Naive B cell (primary cell): ENCODE data around the gene PIP5KL1. TPM values are rescaled to one million over a fixed set of nuclear protein-coding genes. Genes with fewer than 3 reads are reported as not detected.

Experiments
- ATAC-seq, 2 donors: fragments of 150-1000 bp; cut with Tn5 transposase; 2 replicates each; pipeline ENCODE4 v1.10.0; 2021; ENCODE audit warnings: low read depth in 2 of 2, mild to moderate bottlenecking in 2 of 2, moderate library complexity in 2 of 2
- DNase-seq: peaks from one replicate; pipeline ENCODE4 v3.0.0; 2022
- H3K27ac Mint-ChIP-seq, 6 donors: one replicate each; pipeline ENCODE4 v1.8.0; 2020 to 2022; ENCODE audit warnings: mild to moderate bottlenecking in 6 of 6, mixed read lengths in 6 of 6, moderate library complexity in 5 of 6, inconsistent platforms in 2 of 6
- H3K27me3 Mint-ChIP-seq, 3 donors: one replicate each; pipeline ENCODE4 v1.8.0; 2021 to 2022; ENCODE audit warnings: mixed read lengths in 3 of 3, mild to moderate bottlenecking in 1 of 3
- H3K36me3 Mint-ChIP-seq, 2 donors: one replicate each; pipeline ENCODE4 v1.8.0; 2020 to 2022; ENCODE audit warnings: mixed read lengths in 2 of 2, inconsistent platforms in 1 of 2, mild to moderate bottlenecking in 1 of 2
- H3K4me1 Mint-ChIP-seq, 3 donors: one replicate each; pipeline ENCODE4 v1.8.0; 2020 to 2022; ENCODE audit warnings: mixed read lengths in 3 of 3, inconsistent platforms in 1 of 3, mild to moderate bottlenecking in 1 of 3, moderate library complexity in 1 of 3
- H3K4me3 Mint-ChIP-seq, 8 donors: one replicate each; pipeline ENCODE4 v1.8.0; 2020 to 2022; ENCODE audit warnings: mild to moderate bottlenecking in 8 of 8, mixed read lengths in 8 of 8, moderate library complexity in 8 of 8, inconsistent platforms in 2 of 8
- H3K9me3 Mint-ChIP-seq, 7 donors: one replicate each; pipeline ENCODE4 v1.8.0; 2020 to 2022; ENCODE audit warnings: mixed read lengths in 7 of 7, mild to moderate bottlenecking in 5 of 7, inconsistent platforms in 2 of 7, moderate library complexity in 1 of 7
- polyA plus RNA-seq, 6 donors: library from polyadenylated mRNA; unstranded; fragments of 300-500 nt; fragmentation: Illumina TruSeq; gene quantifications; one replicate each; pipeline ENCODE4 v1.2.3, GENCODE V29; 2021; ENCODE audit warnings: low read depth in 6 of 6

PIP5KL1 gene
- polyA plus RNA-seq, 6 donors from 2014 or later: 0.73 to 1.0 TPM; not detected in 4

DNA sequence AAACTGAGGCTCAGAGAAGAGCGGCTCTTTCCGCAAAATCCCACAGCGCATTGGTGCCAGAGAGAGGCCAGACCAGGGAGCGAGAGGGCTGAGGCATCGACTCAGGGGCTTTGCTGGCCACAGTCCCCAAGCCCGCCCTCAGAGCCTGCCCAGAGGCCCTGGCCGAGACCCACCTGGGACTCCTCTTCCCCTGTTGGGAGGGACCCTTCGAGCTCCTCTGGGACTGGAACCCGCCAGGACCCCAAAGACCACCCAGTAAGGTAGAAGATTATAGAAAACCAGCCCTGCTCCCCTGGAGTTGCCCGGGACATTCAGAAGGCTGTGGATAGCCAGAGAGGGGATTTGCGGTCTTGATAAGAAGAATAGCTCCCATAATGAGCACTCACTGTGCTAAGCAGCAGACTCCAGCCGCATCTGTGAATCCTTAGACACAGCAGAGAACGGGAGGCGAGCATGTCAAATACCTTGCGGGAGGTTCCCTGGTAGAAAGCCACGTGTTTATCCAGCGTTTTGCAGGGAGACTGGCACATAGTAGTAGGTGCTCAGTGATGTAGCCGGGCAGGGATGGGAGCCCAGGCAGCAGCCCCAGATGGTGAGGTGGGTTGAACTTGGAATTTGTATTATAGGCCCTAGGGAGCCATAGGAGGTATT lies 52.5 kb downstream of the PIP5KL1 start:
- H3K27me3 Mint-ChIP-seq: peaks cover 0 to 23% (median 0%) of the 10 kb centered on the region in 3 donors
- H3K4me3 Mint-ChIP-seq: peak overlapping the region in 7 of 8 donors; percentile 5 to 76 (median 63)
- H3K4me1 Mint-ChIP-seq: peaks cover 24 to 35% (median 25%) of the 10 kb centered on the region in 3 donors
- DNase-seq (no peak), ATAC-seq (no peak)
- no peaks in the 10 kb centered on the region for H3K36me3 Mint-ChIP-seq
- no peaks in the 10 kb centered on the region for H3K9me3 Mint-ChIP-seq
- H3K27ac Mint-ChIP-seq: peak overlapping the region in 4 of 6 donors; percentile 24 to 95 (median 66)

DNA sequence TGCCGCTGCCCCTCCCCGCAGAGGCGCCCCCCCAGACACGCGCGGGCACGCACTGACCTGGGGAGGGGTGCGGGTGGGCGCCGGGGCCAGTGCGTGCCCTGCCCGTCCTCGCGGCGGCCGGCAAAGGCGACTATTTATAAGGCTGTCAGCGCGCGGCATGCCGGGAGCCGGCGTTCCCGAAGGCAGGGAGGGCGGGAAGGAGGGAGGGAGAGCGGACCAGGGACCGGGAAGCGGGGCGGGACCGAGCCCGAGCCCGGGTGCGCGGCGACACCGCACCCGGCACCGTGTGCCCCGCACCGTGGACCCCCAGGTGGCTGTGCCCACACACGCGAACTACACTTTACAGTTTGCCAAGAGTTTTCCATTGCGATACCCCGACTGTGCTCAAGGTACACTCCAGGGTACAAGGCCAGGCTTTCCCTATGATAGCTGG lies 53.0 kb downstream of the PIP5KL1 start, which contains the start of gene AK1:
TSS of gene AK1 (minus strand) at position 110 of the 433 bp plus-strand sequence. CDS start 3,058 bp downstream, outside the sequence.
- H3K9me3 Mint-ChIP-seq: no peaks in the 10 kb centered on the region
- DNase-seq (no peak), ATAC-seq (no peak)
- H3K4me1 Mint-ChIP-seq: peaks cover 21 to 35% (median 23%) of the 10 kb centered on the region in 3 donors
- H3K27me3 Mint-ChIP-seq: peaks cover 0 to 23% (median 0%) of the 10 kb centered on the region in 3 donors
- peak within 1 kb of the TSS; percentile 54 to 89 (median 70) for H3K4me3 Mint-ChIP-seq
- peak within 1 kb of the TSS in 5 of 6 donors; percentile 24 to 95 (median 70) for H3K27ac Mint-ChIP-seq
- H3K36me3 Mint-ChIP-seq: no peaks in the 10 kb centered on the region

DNA sequence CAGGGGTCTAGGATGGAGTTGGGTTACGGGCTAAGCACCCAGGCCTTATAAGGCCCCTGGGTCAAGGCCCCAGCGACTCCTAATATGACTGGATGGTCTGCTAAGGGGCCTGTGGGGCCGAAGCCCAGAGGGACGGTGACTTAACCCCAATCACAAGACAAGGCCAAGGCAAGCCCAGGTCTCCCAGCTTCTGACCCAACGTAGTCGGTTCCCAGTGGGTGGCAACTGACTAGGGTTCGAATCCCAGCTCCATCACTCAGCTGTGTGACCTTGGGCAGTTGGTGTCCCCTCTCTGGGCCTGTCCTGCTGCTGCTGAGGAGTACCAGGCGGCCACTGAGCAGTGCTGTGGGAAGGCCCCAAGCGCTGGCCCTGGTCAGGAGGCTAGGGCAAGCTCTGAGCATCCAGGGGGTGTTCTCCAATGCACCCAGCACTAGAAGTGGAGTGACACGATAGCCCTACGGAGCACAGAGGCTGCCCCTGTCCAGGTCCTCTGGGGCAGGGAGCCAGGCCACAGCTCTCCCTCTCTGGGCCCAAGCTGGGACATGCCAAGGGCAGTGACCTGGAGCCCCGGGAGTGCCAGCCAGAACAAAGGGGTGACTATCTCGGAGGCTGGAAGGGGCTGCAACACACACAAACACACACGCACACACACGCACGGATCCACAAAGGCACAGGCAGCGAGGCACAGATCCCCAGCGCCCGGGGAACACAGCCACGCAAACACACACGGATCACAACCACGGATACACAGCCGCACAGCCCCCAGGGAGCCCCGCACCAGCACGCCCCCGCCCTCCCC lies 53.6 kb downstream of the PIP5KL1 start:
- H3K4me1 Mint-ChIP-seq: peaks cover 15 to 32% (median 18%) of the 10 kb centered on the region in 3 donors
- no peak for DNase-seq
- peaks cover 0 to 23% (median 0%) of the 10 kb centered on the region in 3 donors for H3K27me3 Mint-ChIP-seq
- no peaks in the 10 kb centered on the region for H3K9me3 Mint-ChIP-seq
- H3K27ac Mint-ChIP-seq: peak overlapping the region in 1 of 6 donors; percentile 80
- peak overlapping the region; percentile 54 to 89 (median 70) for H3K4me3 Mint-ChIP-seq
- H3K36me3 Mint-ChIP-seq: no peaks in the 10 kb centered on the region
- ATAC-seq: peak; percentile 19 to 29

DNA sequence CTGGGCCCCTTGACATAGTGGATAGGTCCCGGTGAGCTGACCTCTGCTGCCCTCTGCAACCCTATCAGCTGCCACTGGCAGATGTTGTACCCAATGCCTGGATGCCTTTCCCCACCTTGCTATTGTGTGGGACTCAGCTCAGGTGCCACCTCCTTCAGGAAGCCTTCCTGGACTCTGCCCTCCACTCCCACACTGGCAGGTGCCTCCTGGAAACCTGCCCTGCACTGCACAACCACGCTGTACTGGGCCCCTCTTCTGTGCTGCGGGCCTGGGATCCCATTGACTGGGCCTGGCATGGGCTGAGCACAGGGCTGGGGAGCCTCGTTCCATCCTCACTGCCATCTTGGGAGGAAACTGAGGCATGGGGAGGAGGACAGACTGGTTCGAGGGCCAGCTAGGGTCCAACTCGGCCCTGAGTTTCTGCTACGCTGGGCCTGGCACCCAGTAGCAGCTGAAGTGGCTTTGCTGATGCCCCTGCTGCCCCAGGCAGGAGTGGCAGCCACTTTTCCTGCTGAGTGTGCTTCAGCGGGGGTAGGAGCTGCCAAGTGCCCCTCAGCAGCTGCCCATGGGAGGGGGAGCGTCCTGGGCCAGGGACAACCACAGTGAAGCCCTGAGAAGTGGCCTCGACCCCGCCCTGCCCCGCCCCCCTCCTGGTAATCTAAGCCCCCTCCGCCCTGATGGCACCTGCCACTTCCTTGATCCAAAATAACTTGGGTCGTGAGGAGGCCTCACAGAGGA lies 54.4 kb downstream of the PIP5KL1 start:
- Mint-ChIP-seq H3K36me3 (no peaks in the 10 kb centered on the region), H3K9me3 (no peaks in the 10 kb centered on the region), H3K4me1 (peaks cover 15 to 32% (median 16%) of the 10 kb centered on the region in 3 donors), H3K27ac (peak overlapping the region in 1 of 6 donors; percentile 24), H3K4me3 (peak overlapping the region in 1 of 8 donors; percentile 67), H3K27me3 (peaks cover 0 to 23% (median 0%) of the 10 kb centered on the region in 3 donors)
- no peak for ATAC-seq
- no peak for DNase-seq

DNA sequence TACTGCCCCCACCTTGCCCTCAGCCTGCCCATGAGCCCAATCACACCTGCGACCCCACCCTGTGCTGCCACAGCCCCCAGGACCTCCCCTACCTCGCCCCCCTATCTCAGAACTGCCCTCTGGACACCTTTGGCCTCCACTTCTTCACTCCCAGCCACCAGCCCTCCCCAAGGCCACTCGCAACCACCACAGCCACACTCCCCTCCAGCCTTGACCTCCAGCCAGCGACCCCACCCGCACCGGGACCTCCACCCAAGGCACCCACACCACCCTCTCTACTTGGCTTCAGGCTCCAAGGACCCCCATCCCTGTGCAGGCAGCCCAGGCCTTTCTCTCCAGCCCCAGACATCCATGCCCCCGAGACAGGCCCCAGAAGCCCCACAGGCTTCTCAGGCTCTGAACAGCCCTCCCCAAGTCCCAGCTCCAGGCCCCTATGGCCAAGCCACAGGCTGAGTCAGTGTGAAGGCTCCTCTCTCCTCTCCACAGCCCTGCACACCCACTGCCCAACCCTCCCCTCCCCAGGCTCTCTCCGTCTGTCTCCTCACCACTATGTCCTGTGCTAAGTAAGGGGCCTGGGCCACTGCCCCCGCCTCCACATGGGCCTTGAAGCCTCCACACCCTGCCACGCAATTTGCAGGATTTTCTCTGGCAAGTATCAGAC lies 55.1 kb downstream of the PIP5KL1 start:
- H3K9me3 Mint-ChIP-seq: no peaks in the 10 kb centered on the region
- H3K27me3 Mint-ChIP-seq: peaks cover 0 to 23% (median 0%) of the 10 kb centered on the region in 3 donors
- H3K4me1 Mint-ChIP-seq: peaks cover 14 to 31% (median 15%) of the 10 kb centered on the region in 3 donors
- H3K36me3 Mint-ChIP-seq: no peaks in the 10 kb centered on the region
- H3K27ac Mint-ChIP-seq: no peak overlapping the region
- no peak for DNase-seq
- H3K4me3 Mint-ChIP-seq: no peak overlapping the region
- no peak for ATAC-seq

DNA sequence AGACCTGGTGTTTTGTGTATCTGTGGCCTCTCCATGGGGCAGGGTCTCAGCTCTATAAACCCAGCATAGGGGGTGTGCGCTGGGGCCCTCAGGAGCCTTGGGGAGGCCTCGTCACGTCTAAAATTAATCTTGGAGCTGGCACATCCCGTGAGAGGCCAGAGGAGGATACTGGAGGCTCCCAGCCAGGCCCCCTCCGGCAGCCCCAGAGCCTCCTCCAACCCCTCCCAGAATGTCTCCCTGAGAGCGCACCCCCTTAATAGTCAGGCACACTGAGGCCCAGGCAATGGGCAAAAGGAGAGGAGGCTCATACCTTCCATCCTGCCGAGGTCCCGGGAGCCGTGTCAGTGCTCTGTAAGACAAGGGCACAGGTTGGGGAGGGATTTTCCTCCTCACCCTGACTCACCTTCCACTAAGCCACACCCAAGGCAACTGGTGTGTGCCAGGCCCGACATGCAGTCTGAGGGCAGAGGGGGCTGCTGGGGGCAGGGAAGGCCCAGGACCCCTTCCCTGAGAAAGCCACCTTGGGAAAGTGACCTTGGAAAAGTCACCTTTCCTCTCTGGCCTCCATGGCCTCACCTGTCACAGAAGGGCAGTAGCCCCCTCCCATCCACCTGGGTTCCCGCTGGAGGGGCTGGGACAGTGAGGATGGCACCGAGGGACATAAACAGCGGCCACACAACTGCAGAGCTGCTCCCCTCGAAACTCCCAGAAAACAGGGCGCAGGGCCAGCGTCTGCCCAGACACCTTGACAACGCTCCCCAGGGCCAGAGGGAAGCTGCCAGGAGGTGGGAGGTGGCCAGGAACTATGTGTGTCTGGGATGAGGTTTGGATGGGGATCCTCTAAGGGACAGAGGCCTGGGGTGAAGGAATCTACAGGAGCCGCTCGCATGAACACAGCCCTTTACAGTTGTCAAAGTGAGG lies 56.0 kb downstream of the PIP5KL1 start:
- H3K9me3 Mint-ChIP-seq: no peaks in the 10 kb centered on the region
- ATAC-seq: no peak
- peak overlapping the region in 1 of 6 donors; percentile 47 for H3K27ac Mint-ChIP-seq
- no peak for DNase-seq
- no peaks in the 10 kb centered on the region for H3K36me3 Mint-ChIP-seq
- H3K4me3 Mint-ChIP-seq: no peak overlapping the region
- H3K27me3 Mint-ChIP-seq: peaks cover 0 to 23% (median 0%) of the 10 kb centered on the region in 3 donors
- H3K4me1 Mint-ChIP-seq: peaks cover 14 to 27% (median 15%) of the 10 kb centered on the region in 3 donors

DNA sequence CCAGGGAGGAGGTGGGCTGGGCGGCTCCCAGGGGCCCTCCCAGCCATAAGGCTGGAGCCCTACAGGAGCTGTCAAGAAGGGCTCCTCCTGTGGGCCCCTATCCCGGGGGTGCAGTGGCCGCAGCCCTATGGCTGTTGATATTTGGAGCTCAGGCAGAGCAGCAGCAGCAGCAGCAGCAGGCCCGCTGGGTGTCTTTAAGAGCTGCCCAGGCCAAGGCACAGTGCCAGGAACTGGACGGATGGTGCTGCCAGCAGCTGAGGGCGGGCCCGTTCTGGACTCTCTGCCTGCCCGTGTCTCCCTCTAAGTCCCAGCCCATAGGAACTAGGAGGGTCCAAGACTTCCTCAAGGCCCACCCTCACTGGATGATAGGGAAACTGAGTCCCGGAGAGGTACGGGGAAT lies 56.7 kb downstream of the PIP5KL1 start:
- Mint-ChIP-seq H3K4me3 (no peak overlapping the region), H3K36me3 (no peaks in the 10 kb centered on the region)
- no peak for DNase-seq

DNA sequence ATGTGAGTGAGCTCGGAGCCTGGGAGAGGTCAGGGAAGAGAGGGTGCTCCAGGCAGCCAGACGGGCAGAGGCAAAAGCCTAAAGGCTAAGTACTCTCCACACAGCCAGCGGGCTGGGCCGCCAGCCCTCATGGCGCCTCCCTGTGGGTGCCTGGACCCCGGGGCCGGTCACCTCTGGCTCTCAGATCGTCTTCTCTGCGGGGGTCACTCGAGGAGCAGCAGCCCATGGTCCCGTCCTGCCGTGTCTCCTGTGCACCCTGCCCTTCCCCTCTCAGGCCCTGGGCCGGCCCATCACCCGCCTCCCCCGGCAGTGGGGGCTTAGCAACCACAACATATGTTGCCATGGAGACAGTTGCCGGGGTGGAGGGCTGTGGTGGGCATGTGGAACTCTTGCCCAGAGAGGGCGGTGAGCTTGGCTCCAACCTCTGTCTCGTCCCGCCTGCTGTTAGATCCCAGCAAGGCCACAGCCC lies 57.3 kb downstream of the PIP5KL1 start:
- no peak for DNase-seq
- Mint-ChIP-seq H3K27ac (no peak overlapping the region), H3K4me3 (no peak overlapping the region), H3K36me3 (no peaks in the 10 kb centered on the region), H3K27me3 (peaks cover 0 to 23% (median 0%) of the 10 kb centered on the region in 3 donors), H3K9me3 (no peaks in the 10 kb centered on the region), H3K4me1 (peaks cover 6 to 17% (median 7%) of the 10 kb centered on the region in 3 donors)
- no peak for ATAC-seq

More for the DNA sequence above, 56.7 kb downstream of the PIP5KL1 start:
- ATAC-seq: no peak
- Mint-ChIP-seq H3K27ac (peak overlapping the region in 1 of 6 donors; percentile 47), H3K4me1 (peaks cover 11 to 23% (median 11%) of the 10 kb centered on the region in 3 donors), H3K27me3 (peaks cover 0 to 23% (median 0%) of the 10 kb centered on the region in 3 donors), H3K9me3 (no peaks in the 10 kb centered on the region)

DNA sequence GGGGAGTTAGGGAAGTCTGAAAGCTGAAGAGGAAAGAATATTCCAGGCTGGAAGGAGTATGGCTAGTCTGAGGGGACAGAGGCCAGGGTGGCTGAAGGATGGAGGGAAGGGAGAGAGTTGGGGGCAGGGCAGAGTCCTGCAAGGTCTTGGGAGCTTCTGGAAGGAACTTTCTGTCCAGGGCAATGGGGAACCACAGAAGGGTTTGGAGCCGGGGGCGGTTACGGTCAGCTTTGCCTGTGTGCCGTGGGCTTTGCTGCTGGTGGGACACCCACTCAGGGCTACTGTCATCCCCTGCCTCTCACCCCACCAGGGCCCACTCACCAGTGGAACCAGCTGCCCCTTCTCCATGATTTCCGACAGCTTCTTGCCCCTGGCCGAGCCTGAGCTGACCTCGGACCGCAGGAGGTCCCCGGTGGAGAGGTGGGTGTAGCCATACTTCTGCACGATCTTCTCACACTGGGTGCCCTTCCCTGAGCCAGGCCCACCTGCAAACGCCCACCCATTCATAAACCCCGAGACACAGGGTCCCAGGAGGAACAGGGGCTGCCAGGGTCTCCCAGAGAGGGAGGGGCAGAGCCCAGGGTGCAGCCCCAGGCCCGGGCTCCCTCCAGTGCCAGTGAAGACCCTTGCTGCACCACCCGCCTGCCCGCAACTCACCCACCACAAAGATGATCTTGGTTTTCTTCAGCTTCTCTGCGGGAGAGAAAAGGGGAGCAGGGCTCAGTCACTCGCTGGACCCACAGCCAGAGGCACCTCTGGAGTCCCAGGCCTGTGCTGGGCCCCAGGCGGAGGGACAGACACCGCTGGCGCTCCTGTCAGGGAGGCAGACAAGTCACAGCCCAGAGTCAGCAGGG lies 58.0 kb downstream of the PIP5KL1 start:
- H3K27me3 Mint-ChIP-seq: peaks cover 0 to 19% (median 0%) of the 10 kb centered on the region in 3 donors
- DNase-seq (no peak), ATAC-seq (no peak)
- no peaks in the 10 kb centered on the region for H3K9me3 Mint-ChIP-seq
- H3K4me1 Mint-ChIP-seq: peaks cover 0 to 12% (median 5%) of the 10 kb centered on the region in 3 donors
- H3K27ac Mint-ChIP-seq: peak overlapping the region in 2 of 6 donors; percentile 74 to 92
- H3K4me3 Mint-ChIP-seq: no peak overlapping the region
- H3K36me3 Mint-ChIP-seq: no peaks in the 10 kb centered on the region

DNA sequence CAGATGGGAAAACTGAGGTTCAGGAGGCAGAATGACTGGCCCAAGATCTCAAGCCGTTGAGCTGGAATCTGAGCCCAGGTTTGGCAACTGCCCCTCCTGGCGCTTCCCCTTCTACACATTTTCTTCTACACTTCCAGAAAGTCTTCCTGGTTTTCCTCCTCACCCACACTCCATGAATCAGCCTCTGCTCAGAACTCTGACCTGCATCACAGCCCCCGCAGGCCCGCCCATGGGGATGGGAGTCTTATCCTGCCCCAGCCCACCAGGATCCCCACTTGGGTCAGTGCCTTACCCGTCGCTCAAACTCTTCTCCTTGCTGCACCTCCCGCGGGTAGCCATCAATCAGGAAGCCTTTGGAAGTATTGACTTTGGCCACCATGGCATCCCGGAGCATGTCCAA lies 59.0 kb downstream of the PIP5KL1 start:
- Mint-ChIP-seq H3K4me1 (peaks cover 0 to 13% (median 0%) of the 10 kb centered on the region in 3 donors), H3K27me3 (peaks cover 0 to 11% (median 0%) of the 10 kb centered on the region in 3 donors), H3K27ac (no peak overlapping the region), H3K9me3 (no peaks in the 10 kb centered on the region), H3K36me3 (no peaks in the 10 kb centered on the region), H3K4me3 (peak overlapping the region in 1 of 8 donors; percentile 44)
- ATAC-seq (no peak), DNase-seq (no peak)

DNA sequence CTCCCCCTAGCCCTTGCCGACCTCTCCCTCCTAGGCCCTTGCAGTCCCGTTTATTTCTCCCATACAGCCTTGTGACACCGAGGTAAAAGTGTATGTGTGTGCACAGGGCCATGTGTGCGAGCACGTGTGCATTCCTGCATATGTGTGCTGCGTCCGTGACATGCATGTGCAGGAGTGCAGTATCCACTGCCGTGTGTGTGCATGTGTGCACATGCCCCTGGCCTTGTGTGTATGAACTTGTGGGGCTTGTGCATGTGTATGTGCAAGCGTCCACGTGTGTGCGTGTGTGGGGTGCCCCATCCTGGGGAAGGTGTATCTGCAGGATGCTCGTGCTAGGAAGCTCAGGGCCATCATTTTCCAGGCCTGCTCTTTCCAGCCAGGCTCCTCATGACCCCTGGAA lies 59.7 kb downstream of the PIP5KL1 start:
- DNase-seq (no peak), ATAC-seq (no peak)
- no peaks in the 10 kb centered on the region for H3K9me3 Mint-ChIP-seq
- peak overlapping the region in 1 of 6 donors; percentile 14 for H3K27ac Mint-ChIP-seq
- H3K36me3 Mint-ChIP-seq: no peaks in the 10 kb centered on the region
- no peak overlapping the region for H3K4me3 Mint-ChIP-seq
- peaks cover 2 to 18% (median 2%) of the 10 kb centered on the region in 3 donors for H3K4me1 Mint-ChIP-seq
- H3K27me3 Mint-ChIP-seq: peaks cover 0 to 9% (median 0%) of the 10 kb centered on the region in 3 donors
